GM18511 (cell line): ENCODE measurements around the gene IGSF8.

Experiments
- ATAC-seq: cut with Tn5 transposase; IDR thresholded peaks from one replicate; pipeline ENCODE4 v1.9.1; 2021; ENCODE audit warnings: mild to moderate bottlenecking, moderate library complexity; ENCODE audit not compliant: unreplicated experiment

IGSF8 gene

GRCh38 chr1:160091666-160092223 is 6.7 kb downstream of the IGSF8 start:
- ATAC-seq = no peak

GRCh38 chr1:160090760-160091159 is 7.7 kb downstream of the IGSF8 start:
- no peak for ATAC-seq

- no peak for ATAC-seq
These were observed 8.5 kb downstream of the IGSF8 start for GRCh38 chr1:160089883-160090282.

GRCh38 chr1:160087118-160087662 is 11.2 kb downstream of the IGSF8 start:
- no peak for ATAC-seq

GRCh38 chr1:160086456-160086892 is 11.9 kb downstream of the IGSF8 start:
- ATAC-seq = no peak

- ATAC-seq = no peak
These were observed 12.5 kb downstream of the IGSF8 start for GRCh38 chr1:160085686-160086455.

- no peak for ATAC-seq
These were observed 13.6 kb downstream of the IGSF8 start for GRCh38 chr1:160084771-160085321.

- ATAC-seq = peak; percentile 85
These were observed 14.2 kb downstream of the IGSF8 start for GRCh38 chr1:160083968-160084770.

- ATAC-seq = no peak
These were observed 15.5 kb downstream of the IGSF8 start for GRCh38 chr1:160082926-160083325.

GRCh38 chr1:160082487-160082886 is 15.9 kb downstream of the IGSF8 start:
- ATAC-seq = no peak

GRCh38 chr1:160081261-160081936 is 17.0 kb downstream of the IGSF8 start, which contains the start of gene KCNJ9:
KCNJ9 (plus strand) TSS chr1:160081538; CDS start chr1:160084031, 2,493 bp downstream.
- no peak for ATAC-seq

- ATAC-seq = no peak
These were observed 17.9 kb downstream of the IGSF8 start for GRCh38 chr1:160080381-160081100.

GRCh38 chr1:160079448-160079847 is 19.0 kb downstream of the IGSF8 start:
- no peak for ATAC-seq

- ATAC-seq = peak; percentile 65
These were observed 19.8 kb downstream of the IGSF8 start for GRCh38 chr1:160078512-160079195.

GRCh38 chr1:160077486-160077885 is 20.9 kb downstream of the IGSF8 start:
- ATAC-seq = no peak

- no peak for ATAC-seq
These were observed 22.1 kb downstream of the IGSF8 start for GRCh38 chr1:160076295-160076694.

- ATAC-seq = no peak
These were observed 22.6 kb downstream of the IGSF8 start for GRCh38 chr1:160075836-160076235.

GRCh38 chr1:160074865-160075264 is 23.6 kb downstream of the IGSF8 start:
- no peak for ATAC-seq

GRCh38 chr1:160071289-160071688 is 27.1 kb downstream of the IGSF8 start:
- ATAC-seq = no peak
